Measurements from ENCODE around the gene DEPDC1B. TPM values are rescaled to one million over a fixed set of nuclear protein-coding genes. Genes with fewer than 3 reads are reported as not detected.

The DEPDC1B gene
- total and polyA plus RNA-seq, 2 of the 8 experiments (the other 6 are each of a cell fraction or from before 2014, with no cell fraction given) = 30.8 to 67.4 TPM

DNA sequence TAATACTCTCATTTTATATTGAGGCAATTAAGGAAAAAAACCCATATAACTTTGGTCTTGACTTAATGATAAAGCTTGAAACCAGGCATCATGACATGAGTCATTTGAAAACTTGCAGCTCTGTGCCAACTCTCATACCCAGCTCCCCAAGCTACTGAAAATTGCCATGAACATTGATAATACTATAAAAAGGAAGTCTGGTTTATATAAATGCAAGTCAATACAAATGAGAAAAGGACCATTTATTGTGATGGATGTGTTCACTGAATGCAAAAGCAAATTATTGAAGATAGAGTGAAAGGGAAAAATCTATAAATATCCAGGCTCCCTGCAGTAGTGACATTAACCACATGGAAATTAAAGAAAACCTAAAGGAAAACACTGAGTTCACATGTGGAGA, 116.3 kb downstream of the DEPDC1B start (continued):
- TF ChIP-seq CBX5 (IDR thresholded peaks at IDR 0.05; ENCODE audit: low read depth, low read length) (no peak), SIX5 (IDR thresholded peaks at IDR 0.05; ENCODE audit: low read depth, low read length) (no peak)

All from H1 (cell line).